Skeletal muscle cell (primary cell): ENCODE measurements around the gene PLCB1.
"Not testable (repeated sequence)": the region's sequence is repeated elsewhere in the genome, so short reads cannot be mapped to it uniquely, and the experiment has no call there.

Source experiments
- DNase-seq: peaks from one replicate; pipeline ENCODE4 v3.0.0-alpha.2; 2010; ENCODE audit warnings: low read depth
- H3K4me3 ChIP-seq: 2 replicates; pipeline ENCODE4 v1.5.1; 2011; ENCODE audit warnings: low read depth, mild to moderate bottlenecking, control low read depth, low read length, moderate library complexity

PLCB1 gene

DNA sequence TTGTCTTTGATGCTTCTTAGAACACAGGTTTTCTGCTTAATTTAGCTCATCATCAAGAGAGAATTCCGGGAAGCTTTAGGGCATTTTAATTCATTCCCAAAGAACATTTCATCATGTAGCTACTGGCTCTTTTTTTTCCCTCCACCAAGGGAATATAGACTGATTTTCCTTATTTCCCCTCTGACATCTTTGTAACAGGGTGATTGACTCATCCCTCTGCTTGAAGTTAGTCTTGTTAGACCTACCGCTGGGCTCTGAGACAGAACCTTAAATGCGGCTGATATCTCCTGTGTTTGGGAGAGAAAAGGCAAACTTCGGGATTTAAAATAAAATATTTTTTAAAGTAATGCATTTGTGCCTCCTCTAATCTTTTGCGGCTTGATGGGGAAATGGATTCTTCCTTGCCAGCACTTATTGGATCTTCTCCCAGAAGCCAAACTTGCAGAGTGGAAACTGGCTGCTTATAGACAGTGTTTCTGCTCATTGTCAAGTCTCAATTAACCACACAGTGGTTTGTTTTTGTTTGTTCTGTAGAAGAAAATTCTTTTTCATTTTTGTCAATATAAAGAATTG is 664.1 kb downstream of the PLCB1 start:
- DNase-seq: peak; percentile 64
- H3K4me3 ChIP-seq: no peak overlapping the region

DNA sequence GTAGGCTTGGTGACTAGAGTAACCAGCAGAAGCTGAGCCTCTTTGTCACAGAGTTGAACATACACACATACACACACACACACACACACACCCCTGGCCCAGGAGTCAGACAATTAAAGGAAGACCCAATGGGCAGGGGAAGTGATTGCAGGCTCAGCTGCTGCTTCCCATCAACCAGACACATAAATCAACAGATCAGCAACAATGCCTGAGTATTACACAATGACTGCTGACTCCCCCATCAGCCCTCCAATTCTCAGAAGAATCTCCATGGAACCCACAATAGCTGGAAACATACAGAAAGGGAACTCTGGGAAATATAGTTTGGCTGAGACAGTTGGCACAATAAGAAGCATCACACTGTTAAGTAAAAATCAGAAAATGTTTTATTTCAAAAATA is 666.4 kb downstream of the PLCB1 start:
- DNase-seq: peak; percentile 70
- no peak overlapping the region for H3K4me3 ChIP-seq

DNA sequence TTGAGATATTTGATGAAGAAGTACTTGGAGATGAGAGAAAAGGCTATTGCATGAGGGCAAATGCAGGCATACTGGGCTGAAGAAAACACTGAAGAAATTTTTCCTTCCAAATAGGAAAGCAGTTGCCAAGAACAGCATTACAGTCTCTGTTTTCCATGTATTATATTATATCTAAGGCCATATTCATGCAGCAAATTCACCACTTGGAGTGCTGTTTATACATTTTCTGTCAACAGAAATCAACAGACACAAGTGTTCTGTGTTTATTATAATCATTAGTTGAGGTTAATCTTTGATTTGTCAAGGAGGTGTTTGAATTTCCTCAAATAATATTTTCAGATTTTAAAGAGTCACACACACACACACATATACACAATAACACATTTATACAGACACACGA is 668.0 kb downstream of the PLCB1 start:
- DNase-seq: no peak
- H3K4me3 ChIP-seq: no peak overlapping the region

DNA sequence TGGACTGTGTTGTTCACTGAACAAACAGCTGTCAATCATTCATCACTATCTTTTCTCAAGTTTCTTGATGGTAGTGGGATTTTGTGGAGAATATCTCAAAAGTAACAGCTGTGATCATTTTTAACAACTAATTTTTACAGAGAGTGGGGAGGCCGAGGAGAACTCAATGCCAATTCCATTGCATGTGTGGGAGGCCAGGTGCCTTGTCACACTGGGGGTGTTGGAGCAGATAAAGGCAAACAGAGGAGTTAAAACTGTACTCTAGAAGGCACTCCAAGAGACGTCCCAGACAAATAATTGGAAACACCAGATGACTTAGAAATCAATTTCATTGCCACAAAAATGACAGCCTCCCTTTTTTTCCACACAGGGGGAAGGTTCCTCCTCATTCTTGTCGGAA is 669.6 kb downstream of the PLCB1 start:
- no peak for DNase-seq
- H3K4me3 ChIP-seq: no peak overlapping the region

DNA sequence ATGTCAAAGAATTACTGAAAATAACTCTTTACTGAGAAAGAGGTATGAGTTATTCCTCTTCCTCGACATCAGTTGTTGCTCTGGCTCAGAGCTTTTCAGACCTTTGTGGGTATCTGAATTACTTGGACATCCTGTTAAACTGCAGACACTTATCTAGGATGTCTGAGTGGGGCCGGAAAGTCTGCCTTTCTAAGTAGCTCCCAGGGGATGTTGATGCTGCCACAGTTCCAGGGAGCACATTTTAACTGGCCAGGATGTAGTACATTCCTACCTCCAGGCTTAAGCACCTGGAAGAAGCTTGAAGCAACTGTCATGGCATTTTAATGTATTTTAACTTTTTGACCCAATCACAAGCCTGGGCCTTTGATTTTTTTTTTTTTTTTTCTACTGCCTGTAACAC is 671.0 kb downstream of the PLCB1 start:
- no peak for DNase-seq

GRCh38 chr20:8803941-8804340 is 671.9 kb downstream of the PLCB1 start:
- DNase-seq: no peak
- H3K4me3 ChIP-seq: no peak overlapping the region

More for the DNA sequence above, 671.0 kb downstream of the PLCB1 start:
- no peak overlapping the region for H3K4me3 ChIP-seq

DNA sequence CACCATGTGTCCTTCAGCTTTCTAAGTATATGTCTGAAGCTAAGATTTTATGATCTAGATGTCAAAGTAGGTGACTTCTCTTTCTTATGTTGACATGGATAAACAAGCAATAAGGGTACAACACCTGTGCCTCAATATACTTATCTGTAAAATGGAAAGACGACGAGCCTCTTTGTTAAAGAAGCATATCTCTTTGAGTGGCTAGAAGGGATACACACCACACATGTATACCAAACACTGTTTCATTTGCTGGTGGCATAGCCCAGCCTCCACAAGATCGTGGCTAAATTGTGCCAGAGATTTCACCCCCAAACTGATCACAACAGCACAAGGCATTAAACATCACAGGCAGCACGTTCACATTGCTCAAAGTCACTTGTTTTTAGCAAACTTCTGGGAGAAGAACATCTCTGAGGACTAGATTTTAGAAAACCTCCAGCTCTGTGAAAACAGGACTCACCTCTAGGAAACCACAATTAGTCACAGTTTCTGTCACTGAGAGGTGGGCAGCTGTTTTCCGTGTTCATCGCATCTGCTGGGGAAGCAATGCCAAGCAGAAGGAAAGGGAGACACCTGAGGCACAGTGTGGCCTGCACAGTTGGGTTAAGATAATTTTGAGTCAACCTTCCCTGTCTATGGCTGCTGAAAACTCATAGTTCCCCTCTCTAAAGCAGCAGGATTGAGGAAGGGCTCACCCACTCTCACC is 673.8 kb downstream of the PLCB1 start:
- no peak overlapping the region for H3K4me3 ChIP-seq
- DNase-seq: no peak

- DNase-seq: no peak
Measured at GRCh38 chr20:8807480-8808201, 675.6 kb downstream of the PLCB1 start.

GRCh38 chr20:8808202-8808535 is 676.1 kb downstream of the PLCB1 start:
- H3K4me3 ChIP-seq: no peak overlapping the region

More at GRCh38 chr20:8807480-8808201, 675.6 kb downstream of the PLCB1 start:
- H3K4me3 ChIP-seq: no peak overlapping the region

DNA sequence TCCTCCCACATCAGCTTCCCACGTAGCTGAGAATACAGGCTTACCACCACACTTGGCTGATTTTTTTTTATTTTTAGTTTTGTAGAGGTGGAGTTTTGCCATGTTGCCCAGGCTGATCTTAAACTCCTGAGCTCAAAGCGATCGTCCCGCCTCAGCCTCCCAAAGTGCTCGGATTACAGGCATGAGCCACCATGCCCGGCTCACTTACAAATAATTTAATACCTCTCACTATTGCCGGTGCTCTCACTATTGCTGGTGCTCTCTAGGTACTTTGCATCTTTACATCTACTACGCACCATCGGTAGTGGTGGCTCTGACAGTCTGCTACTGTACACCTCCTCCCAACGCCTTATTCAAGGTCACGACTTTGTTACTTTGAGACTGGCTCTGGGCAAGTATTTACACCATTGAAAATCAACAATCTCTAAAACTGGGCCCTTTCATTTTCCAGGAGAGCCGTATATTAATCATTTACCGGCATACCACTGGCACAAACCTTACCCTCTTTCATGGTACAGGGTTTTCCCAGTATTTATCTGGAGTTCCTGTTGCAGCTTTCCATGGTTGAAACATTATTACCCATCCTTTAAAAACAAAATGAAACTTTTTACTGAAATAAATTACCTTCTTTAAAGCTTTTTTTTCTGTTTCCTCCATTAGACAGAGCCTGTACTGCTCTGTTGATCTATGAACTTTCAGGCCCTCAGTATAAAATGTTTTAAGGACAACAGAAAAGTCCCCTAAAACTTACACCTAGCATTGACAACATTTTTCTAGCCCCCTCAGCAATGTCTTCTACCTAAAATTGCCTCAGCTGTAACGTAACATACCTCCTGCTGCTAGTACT is 677.3 kb downstream of the PLCB1 start:
- DNase-seq: no peak
- no peak overlapping the region for H3K4me3 ChIP-seq

More at GRCh38 chr20:8808202-8808535, 676.1 kb downstream of the PLCB1 start:
- no peak for DNase-seq

DNA sequence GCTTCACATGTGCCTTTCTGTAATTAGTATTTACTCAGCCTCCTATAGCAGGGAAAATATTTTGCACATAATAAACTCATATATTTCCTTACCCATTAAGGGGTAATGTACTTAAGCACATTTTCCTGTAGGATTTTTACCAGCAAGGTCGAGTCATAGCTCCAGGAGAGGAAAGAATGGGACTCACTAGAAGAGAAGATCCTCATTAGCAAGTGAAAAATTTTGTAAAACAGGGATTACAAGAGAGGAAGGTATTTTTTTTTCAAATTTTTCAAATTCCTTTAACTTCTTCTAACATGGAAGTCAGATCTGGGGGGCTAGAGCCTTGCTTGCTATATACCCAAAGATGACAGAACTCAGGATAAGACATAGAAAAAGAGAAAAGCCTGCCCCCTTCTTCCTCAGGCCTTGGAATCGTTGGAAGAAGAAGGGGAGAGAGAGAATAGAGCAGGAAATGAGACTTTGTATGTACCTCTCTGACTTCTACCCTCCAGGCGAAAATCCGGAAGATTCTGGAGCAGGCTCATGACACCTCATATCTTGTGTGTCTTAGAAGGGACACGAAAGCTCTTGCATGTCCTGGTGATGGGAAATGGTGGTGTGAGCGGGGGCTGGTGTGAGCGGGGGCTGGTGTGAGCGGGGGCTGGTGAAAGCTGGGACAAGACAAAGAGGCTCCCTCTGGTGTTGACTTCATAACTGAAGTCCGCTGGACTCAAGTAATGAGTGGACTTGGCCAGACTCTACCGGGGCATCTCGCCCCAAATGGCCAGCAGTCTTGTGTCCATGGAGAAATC is 679.9 kb downstream of the PLCB1 start:
- H3K4me3 ChIP-seq: no peak overlapping the region
- no peak for DNase-seq

GRCh38 chr20:8812817-8813216 is 680.8 kb downstream of the PLCB1 start:
- DNase-seq: no peak

GRCh38 chr20:8815208-8815607 is 683.1 kb downstream of the PLCB1 start:
- H3K4me3 ChIP-seq: no peak overlapping the region
- DNase-seq: no peak

More at GRCh38 chr20:8812817-8813216, 680.8 kb downstream of the PLCB1 start:
- H3K4me3 ChIP-seq: no peak overlapping the region

GRCh38 chr20:8829256-8829655 is 697.2 kb downstream of the PLCB1 start:
- no peak for DNase-seq
- H3K4me3 ChIP-seq: no peak overlapping the region

GRCh38 chr20:8834294-8834693 is 702.2 kb downstream of the PLCB1 start:
- H3K4me3 ChIP-seq, DNase-seq: not testable (repeated sequence)

GRCh38 chr20:8834851-8835250 is 702.8 kb downstream of the PLCB1 start:
- no peak overlapping the region for H3K4me3 ChIP-seq
- DNase-seq: no peak

DNA sequence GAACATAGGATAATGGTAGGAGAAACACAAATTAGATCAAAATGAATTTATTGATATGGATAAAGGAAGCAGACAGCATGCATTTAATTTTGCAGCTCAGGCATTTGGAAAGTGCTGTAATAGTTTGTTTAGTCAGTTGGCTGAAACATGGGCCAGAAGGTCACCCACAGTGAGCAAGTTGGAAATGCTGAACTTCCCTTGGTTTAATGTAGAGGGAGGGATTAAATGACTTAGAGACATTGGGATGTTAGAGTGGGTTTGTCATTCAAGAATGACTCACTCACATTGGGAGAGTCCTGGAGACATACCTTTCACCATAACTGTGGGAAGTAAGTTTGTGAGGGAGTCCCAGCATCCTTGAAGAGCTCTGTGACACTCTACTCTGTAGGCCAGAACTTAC is 705.3 kb downstream of the PLCB1 start:
- no peak overlapping the region for H3K4me3 ChIP-seq
- peak; percentile 72 for DNase-seq

DNA sequence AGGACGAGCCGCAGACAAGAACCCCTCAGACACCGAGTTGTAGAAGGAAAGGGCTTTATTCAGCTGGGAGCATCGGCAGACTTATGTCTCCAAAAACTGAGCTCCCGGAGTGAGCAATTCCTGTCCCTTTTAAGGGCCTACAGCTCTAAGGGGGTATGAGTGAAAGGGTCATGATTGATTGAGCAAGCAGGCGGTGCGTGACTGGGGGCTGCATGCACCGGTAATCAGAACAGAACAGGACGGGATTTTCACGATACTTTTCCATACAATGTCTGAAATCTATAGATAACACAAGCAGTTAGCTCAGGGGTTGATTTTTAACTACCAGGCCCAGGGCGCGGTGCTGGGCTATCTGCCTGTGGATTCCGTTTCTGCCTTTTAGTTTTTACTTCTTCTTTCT is 710.5 kb downstream of the PLCB1 start:
- H3K4me3 ChIP-seq: no peak overlapping the region
- DNase-seq: no peak

- H3K4me3 ChIP-seq: no peak overlapping the region
- no peak for DNase-seq
Measured at GRCh38 chr20:8844179-8844578, 712.1 kb downstream of the PLCB1 start.
